NCI-H187 (cell line): Measurements from ENCODE around the gene PAX3.
"Not testable (repeated sequence)": the region's sequence is repeated elsewhere in the genome, so short reads cannot be mapped to it uniquely, and the experiment has no call there.

Source experiments
- DNase-seq, 2 experiments: peaks; one replicate each; lab custom pipeline; 2025; lab: John Stamatoyannopoulos, UW

The PAX3 gene

GRCh38 chr2:222214885-222215284 is 83.9 kb downstream of the PAX3 start:
- DNase-seq = no peak

GRCh38 chr2:222213049-222213448 is 85.7 kb downstream of the PAX3 start:
- DNase-seq = no peak

- no peak for DNase-seq
Measured at GRCh38 chr2:222212571-222212970, 86.2 kb downstream of the PAX3 start.

GRCh38 chr2:222208010-222208690 is 90.6 kb downstream of the PAX3 start:
- DNase-seq = no peak

- DNase-seq = no peak
Measured at GRCh38 chr2:222205136-222205535, 93.7 kb downstream of the PAX3 start.

- DNase-seq = peak in 1 of 2 experiments; percentile 4
Measured at GRCh38 chr2:222203041-222203440, 95.8 kb downstream of the PAX3 start.

GRCh38 chr2:222196159-222196558 is 102.6 kb downstream of the PAX3 start:
- no peak for DNase-seq

- no peak for DNase-seq
Measured at GRCh38 chr2:222194669-222195068, 104.1 kb downstream of the PAX3 start.

GRCh38 chr2:222193328-222193983 is 105.3 kb downstream of the PAX3 start:
- no peak for DNase-seq

- no peak for DNase-seq
Measured at GRCh38 chr2:222180619-222181018, 118.2 kb downstream of the PAX3 start.

- DNase-seq = peak in 1 of 2 experiments; percentile 4
Measured at GRCh38 chr2:222179592-222179991, 119.2 kb downstream of the PAX3 start.

- DNase-seq = no peak
Measured at GRCh38 chr2:222178450-222178849, 120.3 kb downstream of the PAX3 start.

- no peak for DNase-seq
Measured at GRCh38 chr2:222176890-222177289, 121.9 kb downstream of the PAX3 start.

GRCh38 chr2:222174450-222174849 is 124.3 kb downstream of the PAX3 start:
- DNase-seq = no peak

- no peak for DNase-seq
Measured at GRCh38 chr2:222169346-222169745, 129.5 kb downstream of the PAX3 start.

GRCh38 chr2:222167762-222168161 is 131.0 kb downstream of the PAX3 start:
- DNase-seq = no peak

GRCh38 chr2:222160944-222161343 is 137.9 kb downstream of the PAX3 start:
- DNase-seq = no peak

- no peak for DNase-seq
Measured at GRCh38 chr2:222160125-222160524, 138.7 kb downstream of the PAX3 start.

GRCh38 chr2:222159221-222159620 is 139.6 kb downstream of the PAX3 start:
- DNase-seq = no peak

- not testable (repeated sequence) for DNase-seq
Measured at GRCh38 chr2:222155003-222155664, 143.7 kb downstream of the PAX3 start.
